GM15510 (cell line): ENCODE measurements around the gene ATP6AP2.
A peak's percentile ranks its signal among the peaks of the same experiment; 100 is the strongest.

ENCODE experiments used
- POLR2A ChIP-seq: IDR thresholded peaks from 3 replicates; pipeline ENCODE4 v1.6.1; 2011; ENCODE audit warnings: borderline replicate concordance; ENCODE audit not compliant: insufficient read length; ENCODE audit errors: extremely low read depth

ATP6AP2 gene

GRCh38 chrX:40625294-40625693 lies 44.5 kb downstream of the ATP6AP2 start:
- TF ChIP-seq POLR2A, result no peak

GRCh38 chrX:40628506-40628905 lies 47.7 kb downstream of the ATP6AP2 start:
- no peak for TF ChIP-seq POLR2A

- no peak for TF ChIP-seq POLR2A
Observed at GRCh38 chrX:40632199-40632598, 51.4 kb downstream of the ATP6AP2 start.

GRCh38 chrX:40637687-40638086 lies 56.9 kb downstream of the ATP6AP2 start:
- no peak for TF ChIP-seq POLR2A

- TF ChIP-seq POLR2A, result no peak
Observed at GRCh38 chrX:40644176-40644575, 63.4 kb downstream of the ATP6AP2 start.

GRCh38 chrX:40644821-40645358 lies 64.1 kb downstream of the ATP6AP2 start:
- TF ChIP-seq POLR2A, result no peak

GRCh38 chrX:40646489-40647306 lies 65.9 kb downstream of the ATP6AP2 start:
- TF ChIP-seq POLR2A, result no peak

GRCh38 chrX:40647307-40648197 lies 66.8 kb downstream of the ATP6AP2 start, which contains the start of gene CXorf38:
TSS of gene CXorf38 (minus strand) at chrX:40647561. CDS start at chrX:40647520, 41 bp downstream.
- peak; percentile 78 for TF ChIP-seq POLR2A

- no peak for TF ChIP-seq POLR2A
Observed at GRCh38 chrX:40651620-40652223, 71.0 kb downstream of the ATP6AP2 start.

- no peak for TF ChIP-seq POLR2A
Observed at GRCh38 chrX:40652664-40653063, 71.9 kb downstream of the ATP6AP2 start.

GRCh38 chrX:40653535-40653934 lies 72.8 kb downstream of the ATP6AP2 start:
- TF ChIP-seq POLR2A, result no peak
